Mesenchymal stem cell (in vitro differentiated cells and primary cell): ENCODE results near the gene ROBO1.

Source experiments
- DNase-seq: peaks from one replicate; pipeline ENCODE4 v3.0.0-alpha.2; 2013
- H2AFZ ChIP-seq: one replicate; pipeline ENCODE4 v1.6.1; 2013; ENCODE audit warnings: low read depth, mild to moderate bottlenecking, control low read depth, inconsistent platforms, low read length, moderate library complexity
- H2AK5ac ChIP-seq: 2 replicates; pipeline ENCODE4 v1.6.1; 2013; ENCODE audit warnings: low read length, moderate library complexity, mild to moderate bottlenecking, inconsistent platforms; ENCODE audit not compliant: severe bottlenecking
- H2BK120ac ChIP-seq: one replicate; pipeline ENCODE4 v1.6.1; 2013; ENCODE audit warnings: low read depth, mild to moderate bottlenecking, inconsistent platforms, low read length, moderate library complexity
- H2BK12ac ChIP-seq, 2 experiments: one replicate each; pipeline ENCODE4 v1.6.1; 2013; ENCODE audit warnings: inconsistent platforms in 2 of 2, low read length in 2 of 2, mild to moderate bottlenecking in 2 of 2, moderate library complexity in 2 of 2, control low read depth in 1 of 2
- H2BK15ac ChIP-seq: one replicate; pipeline ENCODE4 v1.6.1; 2013; ENCODE audit warnings: mild to moderate bottlenecking, low read depth, inconsistent platforms; ENCODE audit not compliant: poor library complexity, severe bottlenecking
- H2BK5ac ChIP-seq: 2 replicates; pipeline ENCODE4 v1.6.1; 2013; ENCODE audit warnings: low read depth, mild to moderate bottlenecking, low read length, control low read depth, inconsistent platforms; ENCODE audit not compliant: poor library complexity, severe bottlenecking
- H3K14ac ChIP-seq, 2 experiments: one replicate each; pipeline ENCODE4 v1.6.1; 2013; ENCODE audit warnings: inconsistent platforms in 2 of 2, low read length in 2 of 2, control low read depth in 1 of 2, mild to moderate bottlenecking in 1 of 2, moderate library complexity in 1 of 2
- H3K18ac ChIP-seq, 2 experiments: one replicate each; pipeline ENCODE4 v1.6.1; 2013; ENCODE audit warnings: inconsistent platforms in 2 of 2, low read length in 2 of 2, control low read depth in 1 of 2, low read depth in 1 of 2, mild to moderate bottlenecking in 1 of 2
- H3K23ac ChIP-seq, 2 experiments: one replicate each; pipeline ENCODE4 v1.6.1; 2013; ENCODE audit warnings: inconsistent platforms in 2 of 2, low read length in 2 of 2, mild to moderate bottlenecking in 2 of 2, moderate library complexity in 2 of 2, control low read depth in 1 of 2
- H3K27ac ChIP-seq: 2 replicates; pipeline ENCODE4 v1.5.1; 2013; ENCODE audit warnings: mild to moderate bottlenecking, moderate library complexity, low read length, control low read depth, inconsistent platforms; ENCODE audit not compliant: poor library complexity, severe bottlenecking
- H3K27me3 ChIP-seq, 2 experiments: 2 replicates each; pipeline versions ENCODE4 v1.6.1 to v1.7.0; 2013; ENCODE audit warnings: low read length in 2 of 2, mild to moderate bottlenecking in 2 of 2, moderate library complexity in 2 of 2, control low read depth in 1 of 2, inconsistent platforms in 1 of 2; ENCODE audit not compliant: control insufficient read depth in 1 of 2, insufficient read depth in 1 of 2
- H3K36me3 ChIP-seq, 2 experiments: 2 replicates each; pipeline versions ENCODE4 v1.6.1 to v1.7.0; 2013; ENCODE audit warnings: low read length in 2 of 2, control low read depth in 1 of 2, inconsistent platforms in 1 of 2, low read depth in 1 of 2, mild to moderate bottlenecking in 1 of 2; ENCODE audit not compliant: insufficient read depth in 2 of 2, control insufficient read depth in 1 of 2
- H3K4ac ChIP-seq, 2 experiments: one replicate each; pipeline ENCODE4 v1.6.1; 2013; ENCODE audit warnings: inconsistent platforms in 2 of 2, low read length in 2 of 2, mild to moderate bottlenecking in 2 of 2, moderate library complexity in 2 of 2, control low read depth in 1 of 2, low read depth in 1 of 2
- H3K4me1 ChIP-seq: 2 replicates; pipeline ENCODE4 v1.6.1; 2013; ENCODE audit warnings: low read depth, low read length, control low read depth; ENCODE audit not compliant: control insufficient read depth, insufficient read depth
- H3K4me2 ChIP-seq: 2 replicates; pipeline ENCODE4 v1.6.1; 2013; ENCODE audit warnings: low read length, mild to moderate bottlenecking, inconsistent platforms; ENCODE audit not compliant: poor library complexity, severe bottlenecking
- H3K4me3 ChIP-seq, 2 experiments: 2 replicates each; pipeline versions ENCODE4 v1.5.1 to v1.7.0; 2013; ENCODE audit warnings: low read length in 2 of 2, mild to moderate bottlenecking in 2 of 2, control low read depth in 1 of 2, low read depth in 1 of 2; ENCODE audit not compliant: insufficient read depth in 1 of 2
- H3K79me1 ChIP-seq: replicated peaks from 2 replicates; pipeline ENCODE4 v1.6.1; 2013; ENCODE audit warnings: mild to moderate bottlenecking, control low read depth, low read length, inconsistent platforms; ENCODE audit not compliant: poor library complexity, severe bottlenecking
- H3K9ac ChIP-seq: 2 replicates; pipeline ENCODE4 v1.7.0; 2013; ENCODE audit warnings: mild to moderate bottlenecking, low read length, moderate library complexity
- H3K9me3 ChIP-seq: 2 replicates; pipeline ENCODE4 v1.7.0; 2013; ENCODE audit warnings: mild to moderate bottlenecking, low read length; ENCODE audit not compliant: control insufficient read depth
- H4K8ac ChIP-seq: one replicate; pipeline ENCODE4 v1.6.1; 2013; ENCODE audit warnings: inconsistent platforms, mild to moderate bottlenecking, low read length, moderate library complexity
- H4K91ac ChIP-seq: one replicate; pipeline ENCODE4 v1.6.1; 2013; ENCODE audit warnings: mild to moderate bottlenecking, low read length, inconsistent platforms
- WGBS: methylation state at CpG from one replicate; pipeline ENCODE4 v1.1.7; 2013; ENCODE audit warnings: mixed read lengths; 5-methylcytosine and 5-hydroxymethylcytosine counted together

The ROBO1 gene

GRCh38 chr3:78645628-78646310 is 1122.0 kb downstream of the ROBO1 start:
- Histone ChIP-seq H3K27me3 (no peaks in the 10 kb centered on the region), H4K8ac (no peak overlapping the region), H2AK5ac (no peak overlapping the region), H3K4ac (no peak overlapping the region), H3K23ac (no peak overlapping the region), H2BK15ac (no peak overlapping the region), H2BK120ac (no peak overlapping the region), H3K36me3 (peaks cover 0 to 3% of the 10 kb centered on the region in 2 experiments), H3K4me3 (no peak overlapping the region), H3K18ac (no peak overlapping the region), H3K4me1 (no peaks in the 10 kb centered on the region), H2BK5ac (no peak overlapping the region), H3K79me1 (no peaks in the 10 kb centered on the region), H3K27ac (no peak overlapping the region), H4K91ac (no peak overlapping the region), H3K14ac (no peak overlapping the region), H3K4me2 (no peak overlapping the region), H3K9ac (no peak overlapping the region), H3K9me3 (no peaks in the 10 kb centered on the region), H2AFZ (no peak overlapping the region), H2BK12ac (no peak overlapping the region)
- peak; percentile 84 for DNase-seq
- 22% methylated on average over 1 of the region's 4 CpGs for WGBS

GRCh38 chr3:78644847-78645246 is 1123.0 kb downstream of the ROBO1 start:
- no peak overlapping the region for H3K4me3 ChIP-seq
- H3K9me3 ChIP-seq = no peaks in the 10 kb centered on the region
- H3K79me1 ChIP-seq = no peaks in the 10 kb centered on the region
- H2BK15ac ChIP-seq = no peak overlapping the region
- no peak overlapping the region for H4K8ac ChIP-seq
- no peak overlapping the region for H3K4ac ChIP-seq
- H3K27ac ChIP-seq = no peak overlapping the region
- H2AK5ac ChIP-seq = no peak overlapping the region
- H3K9ac ChIP-seq = no peak overlapping the region
- H3K36me3 ChIP-seq = peaks cover 0 to 3% of the 10 kb centered on the region in 2 experiments
- H3K4me1 ChIP-seq = no peaks in the 10 kb centered on the region
- WGBS = 100% methylated on average over 1 of the region's 1 CpG
- H4K91ac ChIP-seq = no peak overlapping the region
- H2BK12ac ChIP-seq = no peak overlapping the region
- no peak overlapping the region for H3K18ac ChIP-seq
- H3K27me3 ChIP-seq = no peaks in the 10 kb centered on the region
- DNase-seq = no peak
- H2AFZ ChIP-seq = no peak overlapping the region
- H2BK120ac ChIP-seq = no peak overlapping the region
- H3K14ac ChIP-seq = no peak overlapping the region
- H2BK5ac ChIP-seq = no peak overlapping the region
- H3K23ac ChIP-seq = no peak overlapping the region
- no peak overlapping the region for H3K4me2 ChIP-seq

GRCh38 chr3:78642226-78643035 is 1125.4 kb downstream of the ROBO1 start:
- WGBS = 68% methylated on average over 2 of the region's 3 CpGs
- no peak overlapping the region for H4K91ac ChIP-seq

GRCh38 chr3:78641703-78642102 is 1126.1 kb downstream of the ROBO1 start:
- H3K18ac ChIP-seq = no peak overlapping the region
- H2BK15ac ChIP-seq = no peak overlapping the region
- no peak overlapping the region for H3K27ac ChIP-seq
- peaks cover 0 to 12% of the 10 kb centered on the region in 2 experiments for H3K36me3 ChIP-seq
- no peak overlapping the region for H2BK12ac ChIP-seq
- H2AK5ac ChIP-seq = no peak overlapping the region
- H3K23ac ChIP-seq = no peak overlapping the region
- H3K4me3 ChIP-seq = no peak overlapping the region
- no peaks in the 10 kb centered on the region for H3K9me3 ChIP-seq
- no peak overlapping the region for H3K4me2 ChIP-seq
- WGBS = 91% methylated on average over 1 of the region's 2 CpGs
- no peaks in the 10 kb centered on the region for H3K4me1 ChIP-seq
- DNase-seq = no peak
- H4K8ac ChIP-seq = no peak overlapping the region
- H2BK5ac ChIP-seq = no peak overlapping the region
- no peak overlapping the region for H3K9ac ChIP-seq
- no peak overlapping the region for H4K91ac ChIP-seq
- no peak overlapping the region for H3K4ac ChIP-seq
- H3K79me1 ChIP-seq = no peaks in the 10 kb centered on the region
- no peak overlapping the region for H2BK120ac ChIP-seq
- no peaks in the 10 kb centered on the region for H3K27me3 ChIP-seq
- H3K14ac ChIP-seq = no peak overlapping the region
- H2AFZ ChIP-seq = no peak overlapping the region

More at GRCh38 chr3:78642226-78643035, 1125.4 kb downstream of the ROBO1 start:
- H3K23ac ChIP-seq = no peak overlapping the region
- no peak overlapping the region for H3K14ac ChIP-seq
- no peaks in the 10 kb centered on the region for H3K27me3 ChIP-seq
- H2AK5ac ChIP-seq = no peak overlapping the region
- peaks cover 0 to 10% of the 10 kb centered on the region in 2 experiments for H3K36me3 ChIP-seq
- no peak overlapping the region for H2BK5ac ChIP-seq
- no peak overlapping the region for H3K18ac ChIP-seq
- no peaks in the 10 kb centered on the region for H3K79me1 ChIP-seq
- H3K9me3 ChIP-seq = no peaks in the 10 kb centered on the region
- no peak overlapping the region for H3K4me2 ChIP-seq
- no peak overlapping the region for H2BK12ac ChIP-seq
- H3K4ac ChIP-seq = no peak overlapping the region
- no peaks in the 10 kb centered on the region for H3K4me1 ChIP-seq
- H2BK15ac ChIP-seq = no peak overlapping the region
- no peak overlapping the region for H3K9ac ChIP-seq
- no peak overlapping the region for H3K4me3 ChIP-seq
- no peak overlapping the region for H2AFZ ChIP-seq
- H2BK120ac ChIP-seq = no peak overlapping the region
- no peak overlapping the region for H3K27ac ChIP-seq
- DNase-seq = no peak
- no peak overlapping the region for H4K8ac ChIP-seq
